ENCODE results near the gene PARVB.

The PARVB gene

DNA sequence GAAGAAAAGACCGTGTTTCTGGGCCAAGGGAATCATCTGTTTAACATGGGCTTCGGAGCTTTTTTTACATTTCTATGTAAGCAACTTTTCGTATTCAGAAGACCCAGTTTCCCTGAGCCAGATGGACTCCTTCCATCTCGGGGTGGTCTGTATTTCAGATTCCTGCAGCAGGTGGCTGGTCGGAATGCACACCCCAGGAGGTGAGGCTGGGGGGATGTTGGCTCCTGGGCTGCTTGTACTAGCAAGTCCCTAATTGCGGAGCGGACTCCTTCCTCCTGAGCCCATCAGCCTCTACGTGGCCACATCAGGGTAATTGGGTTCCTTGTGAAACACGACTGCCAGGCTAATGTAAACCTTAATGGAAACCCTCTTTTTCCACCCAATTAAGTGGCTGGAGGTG lies 58.7 kb downstream of the PARVB start:
- in situ Hi-C loops (cut with HindIII; ENCODE audit: low sequenced_read_pairs), result loop anchor here (5.0 kb wide), 4 partner anchors 74 to 274 kb away; no protein-coding TSS in a partner anchor

DNA sequence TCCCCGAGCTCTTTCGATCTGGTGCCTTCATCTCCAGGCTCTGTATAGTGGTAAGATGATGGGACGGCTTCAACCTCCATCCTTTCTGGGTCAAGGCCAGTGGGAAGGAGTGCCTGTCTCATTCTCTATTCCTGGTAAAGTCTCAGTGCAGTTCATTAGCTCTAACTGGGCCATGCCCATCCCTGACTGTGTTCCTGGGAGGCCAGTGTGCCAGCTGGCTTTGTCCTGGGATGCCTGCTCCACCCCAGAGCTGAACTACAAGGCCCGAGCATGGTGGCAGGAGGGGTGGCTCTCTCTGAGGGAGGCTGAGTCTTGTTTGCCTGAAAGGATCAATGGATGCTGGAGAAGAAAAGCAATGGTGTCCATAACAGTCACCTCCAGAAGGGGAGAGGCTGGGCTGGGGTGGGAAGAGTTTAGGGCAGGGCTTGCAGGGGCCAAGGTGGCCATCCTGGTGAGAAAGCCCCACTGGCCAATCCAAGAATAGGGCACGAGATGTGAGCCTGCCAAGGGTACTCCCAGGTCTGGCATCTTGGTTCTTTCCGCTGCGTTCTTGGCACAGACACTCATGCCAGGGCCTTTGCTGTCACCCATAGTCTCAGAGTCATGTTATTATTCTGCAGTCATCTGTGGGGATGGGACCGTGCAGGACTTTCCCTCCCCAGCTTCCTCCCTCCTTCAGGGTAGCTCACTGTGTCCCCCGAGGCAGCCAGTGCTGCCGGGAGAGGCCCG lies 60.1 kb downstream of the PARVB start:
- in situ Hi-C loops (cut with HindIII; ENCODE audit: low sequenced_read_pairs), result loop anchor here (5.0 kb wide), 4 partner anchors 73 to 273 kb away; no protein-coding TSS in a partner anchor

DNA sequence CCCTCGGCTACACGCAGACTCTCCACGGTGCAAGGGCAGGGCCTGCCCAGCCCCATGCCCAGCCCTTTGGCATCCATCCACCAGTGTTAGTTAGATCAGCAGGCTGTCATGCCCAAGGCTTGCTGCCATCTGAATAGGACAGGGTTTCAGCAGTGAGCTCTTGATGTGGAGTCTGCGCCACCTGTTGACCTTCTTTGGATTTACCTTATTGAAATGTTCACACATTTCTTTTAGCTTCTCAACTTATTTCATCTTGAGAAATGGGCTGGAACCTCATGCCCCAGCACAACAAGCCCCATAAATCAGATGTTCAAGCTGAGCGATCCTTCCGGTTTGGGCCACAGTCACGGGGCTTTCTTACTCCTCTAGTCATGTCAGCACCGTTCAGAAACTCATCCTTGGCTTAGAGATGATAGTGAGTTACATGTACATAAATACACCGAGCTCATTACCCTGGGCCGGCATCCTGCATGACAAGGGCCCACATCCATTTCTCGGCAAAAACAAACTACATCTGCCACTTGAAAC lies 61.7 kb downstream of the PARVB start:
- in situ Hi-C loops (cut with HindIII; ENCODE audit: low sequenced_read_pairs), result no loop called here

GRCh38 chr22:44086271-44087088 lies 62.4 kb downstream of the PARVB start:
- in situ Hi-C loops (cut with HindIII; ENCODE audit: low sequenced_read_pairs), result no loop called here

DNA sequence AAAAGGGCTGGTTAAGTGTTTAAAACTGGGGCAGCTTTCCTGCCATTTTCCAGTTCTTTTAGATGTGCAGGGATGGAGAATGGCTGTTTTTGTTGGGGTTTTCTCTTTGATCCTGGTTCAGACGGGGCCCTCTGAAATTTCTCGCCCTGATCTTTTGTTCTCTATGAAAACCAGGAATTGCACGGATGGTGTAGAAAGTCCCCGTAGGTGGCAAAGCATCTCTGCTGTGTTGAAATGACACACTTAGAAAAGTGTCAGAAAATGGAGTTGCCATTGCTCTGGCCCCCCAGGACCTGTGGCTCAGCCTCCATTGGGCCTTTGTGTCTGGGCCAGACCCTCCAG lies 63.0 kb downstream of the PARVB start:
- in situ Hi-C loops (cut with HindIII; ENCODE audit: low sequenced_read_pairs), result no loop called here

- in situ Hi-C loops (cut with HindIII; ENCODE audit: low sequenced_read_pairs), result no loop called here
Observed at GRCh38 chr22:44088976-44089570, 65.0 kb downstream of the PARVB start.

- in situ Hi-C loops (cut with HindIII; ENCODE audit: low sequenced_read_pairs), result no loop called here
Observed at GRCh38 chr22:44089717-44090570, 65.8 kb downstream of the PARVB start.

DNA sequence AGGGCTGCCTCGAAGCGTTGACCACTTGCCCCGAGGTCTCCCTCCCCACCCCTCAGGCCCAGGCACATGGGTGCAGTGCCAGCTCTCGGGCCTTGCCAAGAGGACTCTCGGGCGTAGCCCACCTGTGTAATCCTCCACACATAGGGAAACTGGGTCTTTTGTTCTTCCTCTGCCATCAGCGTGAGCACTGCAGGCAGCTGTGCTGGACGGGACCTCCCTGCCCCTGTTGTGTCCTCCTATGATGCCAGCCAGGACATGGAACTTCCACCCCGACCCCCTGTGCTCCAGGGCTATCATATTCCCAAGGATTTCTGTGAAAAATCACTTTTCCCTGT lies 66.4 kb downstream of the PARVB start:
- in situ Hi-C loops (cut with HindIII; ENCODE audit: low sequenced_read_pairs), result no loop called here

DNA sequence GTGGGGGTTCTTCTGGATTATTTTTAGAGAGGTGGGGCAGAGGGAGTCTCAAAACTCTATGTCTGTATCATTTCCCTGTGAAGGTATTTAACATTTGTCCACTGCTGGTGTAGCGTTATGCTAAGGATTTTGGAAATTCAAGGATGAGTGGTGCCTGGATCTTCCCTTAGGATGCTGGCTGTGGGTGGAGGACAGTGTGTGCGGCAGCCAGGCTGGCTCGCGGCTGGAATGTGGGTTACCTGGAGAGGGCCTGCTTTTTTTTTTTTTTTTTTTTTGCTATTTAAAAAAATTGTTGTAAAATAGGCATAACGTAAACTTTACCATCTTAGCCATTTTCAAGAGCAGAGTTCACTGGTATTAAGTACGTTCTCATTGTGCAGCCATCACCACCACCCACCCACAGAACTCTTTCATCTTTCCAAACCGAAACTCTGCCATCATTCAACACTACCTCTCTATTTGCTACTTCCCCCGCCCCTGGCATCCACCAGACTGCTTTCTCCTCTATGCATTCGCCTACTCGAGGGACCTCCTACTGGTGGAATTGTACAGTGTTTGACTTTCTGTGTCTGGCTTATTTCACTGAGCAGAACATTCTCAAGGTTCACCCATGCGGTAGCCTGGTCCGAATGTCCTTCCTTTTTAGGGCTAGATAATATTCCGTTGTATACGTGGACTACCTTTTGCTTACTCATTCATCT lies 67.1 kb downstream of the PARVB start:
- in situ Hi-C loops (cut with HindIII; ENCODE audit: low sequenced_read_pairs), result no loop called here

GRCh38 chr22:44091751-44092150 lies 67.6 kb downstream of the PARVB start:
- in situ Hi-C loops (cut with HindIII; ENCODE audit: low sequenced_read_pairs), result no loop called here

- in situ Hi-C loops (cut with HindIII; ENCODE audit: low sequenced_read_pairs), result no loop called here
Observed at GRCh38 chr22:44092636-44093220, 68.6 kb downstream of the PARVB start.

- in situ Hi-C loops (cut with HindIII; ENCODE audit: low sequenced_read_pairs), result no loop called here
Observed at GRCh38 chr22:44093791-44094190, 69.7 kb downstream of the PARVB start.

DNA sequence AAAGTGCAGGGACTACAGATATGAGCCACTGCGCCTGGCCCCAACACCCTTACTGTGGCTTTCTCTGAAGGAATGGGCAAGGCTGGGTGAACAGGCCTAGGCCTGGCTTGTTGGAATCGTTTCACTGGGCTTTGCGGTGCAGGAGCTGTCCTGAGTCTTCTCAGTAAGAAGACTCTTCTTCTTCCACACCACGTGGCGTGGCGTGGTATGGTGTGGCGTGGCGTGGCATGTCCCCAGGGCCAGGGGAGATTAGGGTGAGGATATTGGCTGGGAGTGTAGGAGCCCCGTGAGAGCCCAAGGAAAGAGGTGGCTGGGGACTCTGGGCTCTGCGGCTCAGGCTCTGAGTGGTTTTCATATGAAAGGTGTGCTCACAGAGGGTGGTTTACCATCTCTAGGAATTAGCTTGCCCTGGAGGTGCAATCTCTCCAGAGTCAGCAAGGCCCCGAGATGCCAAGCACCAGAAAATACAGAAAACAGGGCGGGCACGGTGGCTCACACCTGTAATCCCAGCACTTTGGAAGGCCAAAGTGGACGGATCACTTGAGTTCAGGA lies 70.7 kb downstream of the PARVB start:
- in situ Hi-C loops (cut with HindIII; ENCODE audit: low sequenced_read_pairs), result no loop called here

DNA sequence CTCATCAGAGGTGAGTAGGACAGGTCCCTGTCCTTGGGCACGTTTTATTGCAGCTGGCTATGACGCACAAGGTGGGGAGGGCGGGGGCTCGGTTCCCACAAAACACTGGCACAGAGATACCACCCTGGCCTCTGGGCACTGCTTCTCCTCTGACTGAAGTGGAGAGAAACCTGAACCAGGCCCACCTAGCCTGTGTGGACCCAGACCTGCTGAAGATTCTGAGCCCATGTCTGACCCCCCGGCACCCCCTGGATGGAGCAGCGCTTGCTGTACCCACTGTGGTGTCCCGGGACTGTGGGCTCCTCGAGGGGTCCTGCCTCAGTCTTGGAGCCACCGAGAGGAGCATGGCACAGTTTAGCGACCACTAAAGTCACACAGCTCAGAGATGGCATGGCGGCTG lies 72.6 kb downstream of the PARVB start:
- in situ Hi-C loops (cut with HindIII; ENCODE audit: low sequenced_read_pairs), result no loop called here

DNA sequence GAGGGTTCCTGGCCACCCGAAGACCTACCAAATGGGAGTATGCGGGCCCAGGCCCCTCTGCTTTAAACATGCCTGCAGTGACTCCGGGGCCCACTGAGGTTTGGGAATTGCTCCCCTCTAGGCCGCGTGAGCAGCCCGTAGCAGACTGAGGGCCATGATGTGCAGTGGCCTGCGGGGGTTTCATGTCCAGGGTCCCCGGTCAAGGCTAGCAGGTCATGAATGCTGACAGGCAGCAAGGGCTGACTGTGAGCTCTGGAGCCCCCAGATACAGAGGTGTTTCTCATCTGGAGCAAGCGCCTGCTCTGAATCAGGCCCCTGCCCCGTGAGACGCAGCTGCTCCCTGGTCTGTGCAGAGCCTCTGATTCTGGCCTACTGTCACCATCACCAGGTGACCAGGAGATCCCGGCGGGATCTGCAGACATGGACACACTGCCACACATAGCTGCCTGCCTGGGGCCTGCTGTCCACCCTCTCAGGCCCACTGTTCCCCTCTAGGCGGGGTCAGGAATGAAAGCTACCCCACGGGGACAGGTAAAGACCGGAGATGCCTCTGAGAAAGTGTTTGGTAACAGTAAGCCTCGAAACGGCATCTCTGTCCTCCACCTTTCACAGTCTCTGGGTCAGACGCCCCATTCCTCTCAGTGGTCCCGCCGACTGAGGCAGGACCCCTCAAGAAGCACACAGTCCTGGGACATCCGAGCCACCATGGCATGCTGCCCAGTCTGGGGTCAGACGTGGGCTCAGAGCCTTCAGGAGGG lies 73.3 kb downstream of the PARVB start:
- in situ Hi-C loops (cut with HindIII; ENCODE audit: low sequenced_read_pairs), result no loop called here

GRCh38 chr22:44098021-44098739 lies 74.1 kb downstream of the PARVB start:
- in situ Hi-C loops (cut with HindIII; ENCODE audit: low sequenced_read_pairs), result no loop called here

GRCh38 chr22:44098966-44099530 lies 74.9 kb downstream of the PARVB start:
- in situ Hi-C loops (cut with HindIII; ENCODE audit: low sequenced_read_pairs), result no loop called here

GRCh38 chr22:44099696-44100095 lies 75.6 kb downstream of the PARVB start:
- in situ Hi-C loops (cut with HindIII; ENCODE audit: low sequenced_read_pairs), result no loop called here

All from endothelial cell of hepatic sinusoid (primary cell).